Hepatocyte (in vitro differentiated cells): ENCODE results near the gene USP17L28. TPM values are rescaled to one million over a fixed set of nuclear protein-coding genes. Genes with fewer than 3 reads are reported as not detected.

ENCODE experiments used
- polyA plus RNA-seq: library from polyadenylated mRNA; unstranded; fragments of >200 nt; fragmentation: Nextera tagmentation; extraction: Ambion mirVana; gene quantifications from 2 replicates; pipeline ENCODE4 v1.2.1, GENCODE V29; 2016
- total RNA-seq: library from RNA; depleted of rRNA; stranded (reverse); fragments of >200 nt; gene quantifications from 2 replicates; pipeline ENCODE4 v1.2.3, GENCODE V29; 2014

The USP17L28 gene
- total and polyA plus RNA-seq, 2 experiments from 2014 or later = not detected

Other genes starting within 250 kb of the USP17L28 start
- not detected in 2 replicates for gene FAM90A26, start 178.5 kb upstream of the USP17L28 start, total RNA-seq
- not detected in 2 replicates for gene FAM90A26, start 178.5 kb upstream of the USP17L28 start, polyA plus RNA-seq
- not detected in 2 replicates for gene USP17L10, start 138.2 kb upstream of the USP17L28 start, total RNA-seq
- gene USP17L10, start 138.2 kb upstream of the USP17L28 start, polyA plus RNA-seq = not detected in 2 replicates
- gene USP17L11, start 133.5 kb upstream of the USP17L28 start, total RNA-seq = not detected in 2 replicates
- gene USP17L11, start 133.5 kb upstream of the USP17L28 start, polyA plus RNA-seq = not detected in 2 replicates
- gene USP17L12, start 128.7 kb upstream of the USP17L28 start, total RNA-seq = not detected in 2 replicates
- gene USP17L12, start 128.7 kb upstream of the USP17L28 start, polyA plus RNA-seq = not detected in 2 replicates
- gene USP17L13, start 124.0 kb upstream of the USP17L28 start, total RNA-seq = not detected in 2 replicates
- not detected in 2 replicates for gene USP17L13, start 124.0 kb upstream of the USP17L28 start, polyA plus RNA-seq
- gene USP17L15, start 114.5 kb upstream of the USP17L28 start, total RNA-seq = 0.56 TPM in 1 of 2 replicates, not detected in the other
- not detected in 2 replicates for gene USP17L15, start 114.5 kb upstream of the USP17L28 start, polyA plus RNA-seq
- not detected in 2 replicates for gene USP17L17, start 105.0 kb upstream of the USP17L28 start, total RNA-seq
- not detected in 2 replicates for gene USP17L17, start 105.0 kb upstream of the USP17L28 start, polyA plus RNA-seq
- gene USP17L18, start 100.3 kb upstream of the USP17L28 start, total RNA-seq = not detected in 2 replicates
- not detected in 2 replicates for gene USP17L18, start 100.3 kb upstream of the USP17L28 start, polyA plus RNA-seq
- not detected in 2 replicates for gene USP17L19, start 95.5 kb upstream of the USP17L28 start, total RNA-seq
- not detected in 2 replicates for gene USP17L19, start 95.5 kb upstream of the USP17L28 start, polyA plus RNA-seq
- not detected in 2 replicates for gene USP17L20, start 90.8 kb upstream of the USP17L28 start, total RNA-seq
- not detected in 2 replicates for gene USP17L20, start 90.8 kb upstream of the USP17L28 start, polyA plus RNA-seq
- not detected in 2 replicates for gene USP17L21, start 86.0 kb upstream of the USP17L28 start, total RNA-seq
- not detected in 2 replicates for gene USP17L21, start 86.0 kb upstream of the USP17L28 start, polyA plus RNA-seq
- gene USP17L22, start 81.3 kb upstream of the USP17L28 start, total RNA-seq = not detected in 2 replicates
- gene USP17L22, start 81.3 kb upstream of the USP17L28 start, polyA plus RNA-seq = not detected in 2 replicates
- not detected in 2 replicates for gene USP17L24, start 23.7 kb upstream of the USP17L28 start, total RNA-seq
- not detected in 2 replicates for gene USP17L24, start 23.7 kb upstream of the USP17L28 start, polyA plus RNA-seq
- gene USP17L25, start 19.0 kb upstream of the USP17L28 start, total RNA-seq = not detected in 2 replicates
- not detected in 2 replicates for gene USP17L25, start 19.0 kb upstream of the USP17L28 start, polyA plus RNA-seq
- gene USP17L26, start 14.2 kb upstream of the USP17L28 start, total RNA-seq = not detected in 2 replicates
- gene USP17L26, start 14.2 kb upstream of the USP17L28 start, polyA plus RNA-seq = not detected in 2 replicates
- not detected in 2 replicates for gene USP17L5, start 9.5 kb upstream of the USP17L28 start, total RNA-seq
- gene USP17L5, start 9.5 kb upstream of the USP17L28 start, polyA plus RNA-seq = not detected in 2 replicates
- gene USP17L27, start 4.7 kb upstream of the USP17L28 start, total RNA-seq = not detected in 2 replicates
- gene USP17L27, start 4.7 kb upstream of the USP17L28 start, polyA plus RNA-seq = not detected in 2 replicates
- not detected in 2 replicates for gene USP17L29, start 4.7 kb downstream of the USP17L28 start, total RNA-seq
- gene USP17L29, start 4.7 kb downstream of the USP17L28 start, polyA plus RNA-seq = not detected in 2 replicates
- gene USP17L30, start 14.2 kb downstream of the USP17L28 start, total RNA-seq = not detected in 2 replicates
- gene USP17L30, start 14.2 kb downstream of the USP17L28 start, polyA plus RNA-seq = not detected in 2 replicates
- not detected in 2 replicates for gene DEFB131A, start 95.5 kb downstream of the USP17L28 start, total RNA-seq
- gene DEFB131A, start 95.5 kb downstream of the USP17L28 start, polyA plus RNA-seq = not detected in 2 replicates